Measurements from ENCODE around the gene CCDC187.

- no peak for TF ChIP-seq CTCF (IDR thresholded peaks at IDR 0.05)
- TF ChIP-seq E2F1 (CRISPR knock-in tag; IDR thresholded peaks at IDR 0.05) = no peak
- no peak for TF ChIP-seq E2F4 (CRISPR knock-in tag; IDR thresholded peaks at IDR 0.05; ENCODE audit: borderline replicate concordance, low read depth)
- no peak for TF ChIP-seq KAT7 (CRISPR knock-in tag; IDR thresholded peaks at IDR 0.05; ENCODE audit: borderline replicate concordance)
- no peak for TF ChIP-seq ZSCAN18 (CRISPR knock-in tag; IDR thresholded peaks at IDR 0.05)
- no peak for TF ChIP-seq SMAD3 (CRISPR knock-in tag; IDR thresholded peaks at IDR 0.05; ENCODE audit: borderline replicate concordance)
- TF ChIP-seq USF1 (CRISPR knock-in tag; IDR thresholded peaks at IDR 0.05) = no peak
Observed at GRCh38 chr9:136261686-136262430, 42.0 kb downstream of the CCDC187 start.
